Measurements from ENCODE around the gene MATK. TPM values are rescaled to one million over a fixed set of nuclear protein-coding genes. Genes with fewer than 3 reads are reported as not detected.

MATK gene
- total and polyA plus RNA-seq, 12 donors: 0.14 to 4.9 (median 0.49) TPM

DNA sequence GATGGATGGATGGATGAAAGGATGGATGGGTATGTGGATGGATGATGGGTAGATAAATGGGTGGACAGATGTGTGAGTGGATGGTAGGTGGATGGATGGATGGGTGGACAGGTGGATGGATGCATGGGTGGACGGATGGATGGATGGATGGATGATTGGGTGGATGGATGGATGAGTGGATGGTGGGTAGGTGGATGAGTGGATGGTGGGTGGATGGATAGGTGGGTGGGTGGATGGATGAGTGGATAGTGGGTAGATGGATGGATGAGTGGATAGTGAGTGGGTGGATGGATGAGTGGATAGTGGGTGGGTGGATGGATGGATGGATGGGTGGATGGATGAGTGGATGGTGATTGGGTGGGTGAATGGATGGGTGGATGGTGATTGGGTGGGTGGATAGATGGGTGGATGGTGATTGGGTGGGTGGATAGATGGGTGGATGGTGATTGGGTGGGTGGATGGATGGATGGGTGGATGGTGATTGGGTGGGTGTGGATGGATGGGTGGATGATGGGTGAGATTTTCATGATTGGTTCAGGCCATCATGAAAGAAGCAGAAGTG is 9.6 kb downstream of the MATK start:
- Histone ChIP-seq H3K27ac (no peak overlapping the region), H3K27me3 (no peaks in the 10 kb centered on the region), H3K4me1 (no peaks in the 10 kb centered on the region), H3K4me3 (no peak overlapping the region), H3K36me3 (no peaks in the 10 kb centered on the region), H3K9me3 (peaks cover 0 to 13% (median 9%) of the 10 kb centered on the region in 11 donors)
- WGBS, 2 donors: 81 to 92% methylated on average over 1 of the region's 1 CpG
- no peak for ATAC-seq
- intact Hi-C loops (cut with DNase I): no loop called here
- no peak for DNase-seq
- TF ChIP-seq, protein P1, sequence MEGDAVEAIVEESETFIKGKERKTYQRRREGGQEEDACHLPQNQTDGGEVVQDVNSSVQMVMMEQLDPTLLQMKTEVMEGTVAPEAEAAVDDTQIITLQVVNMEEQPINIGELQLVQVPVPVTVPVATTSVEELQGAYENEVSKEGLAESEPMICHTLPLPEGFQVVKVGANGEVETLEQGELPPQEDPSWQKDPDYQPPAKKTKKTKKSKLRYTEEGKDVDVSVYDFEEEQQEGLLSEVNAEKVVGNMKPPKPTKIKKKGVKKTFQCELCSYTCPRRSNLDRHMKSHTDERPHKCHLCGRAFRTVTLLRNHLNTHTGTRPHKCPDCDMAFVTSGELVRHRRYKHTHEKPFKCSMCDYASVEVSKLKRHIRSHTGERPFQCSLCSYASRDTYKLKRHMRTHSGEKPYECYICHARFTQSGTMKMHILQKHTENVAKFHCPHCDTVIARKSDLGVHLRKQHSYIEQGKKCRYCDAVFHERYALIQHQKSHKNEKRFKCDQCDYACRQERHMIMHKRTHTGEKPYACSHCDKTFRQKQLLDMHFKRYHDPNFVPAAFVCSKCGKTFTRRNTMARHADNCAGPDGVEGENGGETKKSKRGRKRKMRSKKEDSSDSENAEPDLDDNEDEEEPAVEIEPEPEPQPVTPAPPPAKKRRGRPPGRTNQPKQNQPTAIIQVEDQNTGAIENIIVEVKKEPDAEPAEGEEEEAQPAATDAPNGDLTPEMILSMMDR (IDR thresholded peaks at IDR 0.05): no peak

DNA sequence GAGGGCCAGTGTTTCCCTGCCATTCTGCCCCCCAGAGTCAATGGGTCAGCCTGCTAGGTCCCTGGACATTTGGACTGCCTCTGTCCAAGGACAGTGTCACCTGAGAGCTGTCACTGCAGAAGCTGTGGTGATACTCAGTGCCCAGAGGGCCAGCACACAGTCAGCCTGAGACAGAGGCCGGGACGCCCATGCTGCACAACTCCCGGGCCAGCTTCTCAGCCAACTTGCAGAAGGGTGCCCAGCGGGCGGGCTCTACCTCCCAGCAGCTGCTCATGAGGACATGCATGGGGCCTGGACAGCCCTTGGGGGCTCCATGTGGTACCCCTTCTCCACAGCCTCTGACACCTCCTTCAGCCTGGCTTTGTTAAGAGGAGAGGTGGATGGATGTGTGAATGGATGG is 10.3 kb downstream of the MATK start:
- TF ChIP-seq, protein P1 (IDR thresholded peaks at IDR 0.05): no peak
- Histone ChIP-seq H3K27me3 (no peaks in the 10 kb centered on the region), H3K4me1 (no peaks in the 10 kb centered on the region), H3K9me3 (peaks cover 0 to 6% (median 2%) of the 10 kb centered on the region in 11 donors), H3K4me3 (no peak overlapping the region), H3K36me3 (no peaks in the 10 kb centered on the region), H3K27ac (no peak overlapping the region)
- WGBS, 2 donors: 83 to 94% methylated on average over 5 of the region's 5 CpGs
- intact Hi-C loops (cut with DNase I): no loop called here
- DNase-seq (no peak), ATAC-seq (no peak)

DNA sequence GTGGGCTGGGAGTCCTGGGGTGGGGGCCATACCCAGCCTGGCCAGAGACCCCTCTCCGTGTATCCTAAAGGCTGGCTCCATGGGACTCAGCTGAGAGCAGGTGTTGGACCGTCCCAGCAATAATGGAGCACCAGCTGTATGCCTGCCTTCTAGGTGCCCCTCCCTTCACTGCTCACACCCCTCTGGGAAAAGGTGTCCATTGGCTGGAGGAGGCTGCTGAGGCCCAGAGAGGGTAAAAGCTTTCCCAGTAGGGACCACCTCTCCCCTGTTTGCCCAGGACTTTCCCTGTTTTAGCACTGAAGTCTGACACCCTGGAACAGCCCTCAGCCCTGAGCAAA is 10.8 kb downstream of the MATK start:
- no peaks in the 10 kb centered on the region for H3K27me3 ChIP-seq
- peaks cover 0 to under 1% (median 0%) of the 10 kb centered on the region in 9 donors for H3K36me3 ChIP-seq
- WGBS, 2 donors: 68 to 85% methylated on average over 2 of the region's 2 CpGs
- ATAC-seq (no peak), DNase-seq (no peak)
- TF ChIP-seq, protein P1 (IDR thresholded peaks at IDR 0.05): no peak
- intact Hi-C loops (cut with DNase I): no loop called here
- H3K9me3 ChIP-seq: peaks cover 0 to under 1% (median 0%) of the 10 kb centered on the region in 11 donors
- no peak overlapping the region for H3K27ac ChIP-seq
- no peak overlapping the region for H3K4me3 ChIP-seq
- H3K4me1 ChIP-seq: no peaks in the 10 kb centered on the region

DNA sequence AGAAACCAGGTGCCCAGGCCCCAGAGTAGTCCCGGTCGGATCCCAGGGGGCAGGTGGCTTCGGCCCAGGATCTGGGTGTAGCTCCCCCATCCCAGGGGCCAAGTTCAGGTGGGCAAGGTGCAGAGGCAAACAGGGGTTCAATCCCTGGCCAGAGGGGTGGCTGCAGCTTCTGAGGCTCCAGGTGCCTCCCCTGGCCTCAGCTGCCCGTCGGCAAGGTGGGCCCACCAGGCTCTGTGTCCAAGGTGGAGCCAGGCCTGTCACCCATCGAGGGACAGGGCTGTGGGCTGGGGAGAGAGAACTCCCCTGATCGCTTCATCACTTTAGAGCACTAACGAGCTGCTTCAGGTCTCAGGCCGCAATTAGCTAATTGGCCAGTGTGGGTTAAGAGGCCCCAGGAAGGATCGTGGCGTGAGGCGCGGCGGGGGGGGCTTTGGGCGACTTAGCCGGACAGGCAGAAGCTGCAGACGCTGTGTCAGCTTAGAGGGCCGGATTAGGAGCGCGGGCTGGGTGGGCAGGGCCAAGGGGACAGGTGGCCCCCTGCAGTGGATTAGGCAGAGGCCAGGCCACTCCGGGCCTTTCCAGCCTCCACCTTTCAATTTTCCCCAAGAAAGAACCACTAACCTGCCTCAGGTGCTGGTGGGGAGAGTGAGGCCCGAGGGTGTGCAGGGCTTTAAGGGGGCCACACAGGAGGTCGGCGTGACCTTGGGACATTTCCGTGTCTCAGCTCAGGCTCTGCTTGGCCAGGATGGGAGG is 11.4 kb downstream of the MATK start:
- H3K4me1 ChIP-seq: no peaks in the 10 kb centered on the region
- H3K9me3 ChIP-seq: no peaks in the 10 kb centered on the region
- H3K4me3 ChIP-seq: no peak overlapping the region
- no peak for DNase-seq
- no peak for ATAC-seq
- H3K27me3 ChIP-seq: no peaks in the 10 kb centered on the region
- 64 to 69% methylated on average over 24 to 25 of the region's 25 CpGs for WGBS, 2 donors
- peaks cover 0 to 6% (median 0%) of the 10 kb centered on the region in 9 donors for H3K36me3 ChIP-seq
- H3K27ac ChIP-seq: no peak overlapping the region
- intact Hi-C loops (cut with DNase I): no loop called here
- TF ChIP-seq, protein P1 (IDR thresholded peaks at IDR 0.05): no peak
